ENCODE measurements around the gene FAF2. TPM values are rescaled to one million over a fixed set of nuclear protein-coding genes. Genes with fewer than 3 reads are reported as not detected.

FAF2 gene
- total RNA-seq, 1 experiment from 2014 or later: 53.2 TPM

GRCh38 chr5:176528761-176529115 is 80.6 kb downstream of the FAF2 start:
- Histone ChIP-seq H3K4me1 (ENCODE audit: insufficient read depth, low read length, poor library complexity, severe bottlenecking) (peaks cover 26% of the 10 kb centered on the region), H3K36me3 (ENCODE audit: insufficient read depth, low read length, poor library complexity, severe bottlenecking) (peaks cover 46% of the 10 kb centered on the region), H3K9me3 (ENCODE audit: low read depth, low read length, poor library complexity, severe bottlenecking) (no peaks in the 10 kb centered on the region), H3K27ac (ENCODE audit: low read depth, low read length, poor library complexity, severe bottlenecking) (no peak overlapping the region), H3K4me3 (ENCODE audit: low read depth, low read length, poor library complexity, severe bottlenecking) (no peak overlapping the region), H3K27me3 (replicated peaks; ENCODE audit: insufficient read depth, low read depth, low read length, poor library complexity) (no peaks in the 10 kb centered on the region)
- intact Hi-C loops (cut with micrococcal nuclease; ENCODE audit: unreplicated experiment): no loop called here
- TF ChIP-seq EZH2 (IDR thresholded peaks at IDR 0.05; ENCODE audit: borderline replicate concordance, low read depth, low read length, poor library complexity, severe bottlenecking) (no peak), CTCF (conservative IDR thresholded peaks at IDR 0.05; ENCODE audit: low read depth, low read length) (no peak)
- ChIA-PET CTCF (no interaction called here), POLR2A (ENCODE audit: low non-redundant PET) (no interaction called here)
- DNase-seq (ENCODE audit: low spot score): no peak
- no TSS peak for BruUV-seq (replicated peaks)

- BruUV-seq (replicated peaks): no TSS peak
- TF ChIP-seq CTCF (conservative IDR thresholded peaks at IDR 0.05; ENCODE audit: low read depth, low read length) (no peak), EZH2 (IDR thresholded peaks at IDR 0.05; ENCODE audit: borderline replicate concordance, low read depth, low read length, poor library complexity, severe bottlenecking) (no peak)
- intact Hi-C loops (cut with micrococcal nuclease; ENCODE audit: unreplicated experiment): no loop called here
- ChIA-PET POLR2A (ENCODE audit: low non-redundant PET) (no interaction called here), CTCF (no interaction called here)
- no peak overlapping the region for H3K27ac ChIP-seq (ENCODE audit: low read depth, low read length, poor library complexity, severe bottlenecking)
- H3K36me3 ChIP-seq (ENCODE audit: insufficient read depth, low read length, poor library complexity, severe bottlenecking): peaks cover 46% of the 10 kb centered on the region
- no peak overlapping the region for H3K4me3 ChIP-seq (ENCODE audit: low read depth, low read length, poor library complexity, severe bottlenecking)
- no peaks in the 10 kb centered on the region for H3K27me3 ChIP-seq (replicated peaks; ENCODE audit: insufficient read depth, low read depth, low read length, poor library complexity)
- no peak for DNase-seq (ENCODE audit: low spot score)
- H3K4me1 ChIP-seq (ENCODE audit: insufficient read depth, low read length, poor library complexity, severe bottlenecking): peaks cover 31% of the 10 kb centered on the region
- no peaks in the 10 kb centered on the region for H3K9me3 ChIP-seq (ENCODE audit: low read depth, low read length, poor library complexity, severe bottlenecking)
These were observed 81.0 kb downstream of the FAF2 start for GRCh38 chr5:176529116-176529740.

- intact Hi-C loops (cut with micrococcal nuclease; ENCODE audit: unreplicated experiment): no loop called here
- no peak for DNase-seq (ENCODE audit: low spot score)
- CTCF ChIA-PET: no interaction called here
- Histone ChIP-seq H3K36me3 (ENCODE audit: insufficient read depth, low read length, poor library complexity, severe bottlenecking) (peaks cover 46% of the 10 kb centered on the region), H3K27me3 (replicated peaks; ENCODE audit: insufficient read depth, low read depth, low read length, poor library complexity) (no peaks in the 10 kb centered on the region), H3K4me3 (ENCODE audit: low read depth, low read length, poor library complexity, severe bottlenecking) (no peak overlapping the region), H3K4me1 (ENCODE audit: insufficient read depth, low read length, poor library complexity, severe bottlenecking) (peaks cover 36% of the 10 kb centered on the region), H3K27ac (ENCODE audit: low read depth, low read length, poor library complexity, severe bottlenecking) (no peak overlapping the region), H3K9me3 (ENCODE audit: low read depth, low read length, poor library complexity, severe bottlenecking) (no peaks in the 10 kb centered on the region)
- no peak for TF ChIP-seq CTCF (conservative IDR thresholded peaks at IDR 0.05; ENCODE audit: low read depth, low read length)
- POLR2A ChIA-PET (ENCODE audit: low non-redundant PET): no interaction called here
- no TSS peak for BruUV-seq (replicated peaks)
These were observed 81.6 kb downstream of the FAF2 start for GRCh38 chr5:176529741-176530141.

Data from A673 (cell line).